ENCODE results near the gene PITX3. TPM values are rescaled to one million over a fixed set of nuclear protein-coding genes. Genes with fewer than 3 reads are reported as not detected.

Gene PITX3
- polyA plus RNA-seq, 1 of the 3 experiments (the other 2 are of a cell fraction) = not detected

DNA sequence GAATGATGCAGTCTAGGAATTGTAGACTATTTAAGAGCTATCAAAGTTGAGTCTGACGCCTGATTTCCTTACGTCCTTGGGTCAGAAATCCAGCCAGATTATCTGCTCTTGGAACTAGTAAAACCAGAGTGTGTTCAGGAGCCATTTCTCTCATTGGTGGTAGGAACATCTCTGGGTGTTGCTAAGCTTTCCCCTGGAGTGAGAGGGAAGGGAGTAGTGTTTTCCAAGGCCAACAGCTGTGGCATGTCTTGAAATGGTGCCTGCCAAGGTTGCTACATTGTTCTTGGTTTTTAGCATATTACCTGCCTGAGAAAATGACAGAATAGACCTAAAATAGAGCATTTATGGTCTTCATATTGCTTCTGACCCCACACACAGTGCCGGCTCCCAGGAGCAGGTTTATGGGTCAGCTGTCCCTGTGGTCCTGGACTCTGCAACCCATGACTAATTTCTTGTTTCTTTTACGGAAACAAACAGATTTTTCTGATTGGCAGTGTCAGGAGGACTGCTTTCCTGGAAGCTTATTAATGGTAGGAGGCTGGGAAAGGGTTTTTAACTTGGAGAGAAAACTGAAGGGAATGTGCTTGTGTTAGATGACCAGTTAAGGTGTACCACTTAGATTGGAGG is 21.5 kb upstream of the PITX3 start:
- H3K27me3 ChIP-seq (ENCODE audit: insufficient read depth) = no peaks in the 10 kb centered on the region
- H3K9me2 ChIP-seq = no peaks in the 10 kb centered on the region
- H3K36me3 ChIP-seq (replicated peaks in 1 of 2; ENCODE audit: control insufficient read depth in 1 of 2, insufficient read depth in 2 of 2, low read length in 1 of 2) = peaks cover 22 to 32% of the 10 kb centered on the region in 2 experiments
- H3K4me3 ChIP-seq (ENCODE audit: low read depth in 2 of 2, low read length in 1 of 2) = no peak overlapping the region
- H3K4me2 ChIP-seq = no peak overlapping the region
- H3K27ac ChIP-seq (ENCODE audit: low read depth in 2 of 2, low read length in 1 of 2) = no peak overlapping the region
- CTCF ChIA-PET = no interaction called here
- peaks cover 0 to 5% of the 10 kb centered on the region in 2 experiments; a peak in 2 of 4 replicates for H3K4me1 ChIP-seq (ENCODE audit: control insufficient read depth in 1 of 2, insufficient read depth in 2 of 2, low read depth in 1 of 2, low read length in 1 of 2)
- POLR2A ChIA-PET = no interaction called here
- H3K9ac ChIP-seq = no peak overlapping the region
- H4K20me1 ChIP-seq (ENCODE audit: insufficient read depth) = peaks cover 26% of the 10 kb centered on the region
- no peak for DNase-seq
- WGBS (ENCODE audit: low lambda C conversion rate) = 95% methylated on average over 4 of the region's 4 CpGs
- H2AFZ ChIP-seq (ENCODE audit: low read depth) = no peak overlapping the region
- peaks cover 20% of the 10 kb centered on the region for H3F3A ChIP-seq (replicated peaks; ENCODE audit: insufficient read depth)
- H3K9me3 ChIP-seq = no peaks in the 10 kb centered on the region
- H3K79me2 ChIP-seq (ENCODE audit: insufficient read depth) = peaks cover 57% of the 10 kb centered on the region
- TF ChIP-seq MEF2A (IDR thresholded peaks at IDR 0.05; ENCODE audit: borderline replicate concordance, low read depth) (no peak), RCOR1 (IDR thresholded peaks at IDR 0.05; ENCODE audit: low read length) (no peak), CHD2 (IDR thresholded peaks at IDR 0.05; ENCODE audit: low read length, partially characterized antibody) (no peak), SIN3A (IDR thresholded peaks at IDR 0.05; ENCODE audit: borderline replicate concordance, low read depth, low read length) (no peak), RFX5 (IDR thresholded peaks at IDR 0.05; ENCODE audit: low read length) (no peak), NRF1 (IDR thresholded peaks at IDR 0.05; ENCODE audit: low read depth, low read length) (no peak), FOXM1 (IDR thresholded peaks at IDR 0.05; ENCODE audit: low read depth) (no peak), YY1 (IDR thresholded peaks at IDR 0.05; ENCODE audit: low read depth) (no peak), ELF1 (IDR thresholded peaks at IDR 0.05) (no peak), TEAD4 (IDR thresholded peaks at IDR 0.05; ENCODE audit: borderline replicate concordance, insufficient read depth) (no peak), FOSL2 (IDR thresholded peaks at IDR 0.05; ENCODE audit: borderline replicate concordance, low read depth) (no peak), TCF12 (IDR thresholded peaks at IDR 0.05) (no peak), GABPA (IDR thresholded peaks at IDR 0.05; ENCODE audit: low read depth) (no peak), JUND (IDR thresholded peaks at IDR 0.05) (no peak)
- TF ChIP-seq, protein P1, sequence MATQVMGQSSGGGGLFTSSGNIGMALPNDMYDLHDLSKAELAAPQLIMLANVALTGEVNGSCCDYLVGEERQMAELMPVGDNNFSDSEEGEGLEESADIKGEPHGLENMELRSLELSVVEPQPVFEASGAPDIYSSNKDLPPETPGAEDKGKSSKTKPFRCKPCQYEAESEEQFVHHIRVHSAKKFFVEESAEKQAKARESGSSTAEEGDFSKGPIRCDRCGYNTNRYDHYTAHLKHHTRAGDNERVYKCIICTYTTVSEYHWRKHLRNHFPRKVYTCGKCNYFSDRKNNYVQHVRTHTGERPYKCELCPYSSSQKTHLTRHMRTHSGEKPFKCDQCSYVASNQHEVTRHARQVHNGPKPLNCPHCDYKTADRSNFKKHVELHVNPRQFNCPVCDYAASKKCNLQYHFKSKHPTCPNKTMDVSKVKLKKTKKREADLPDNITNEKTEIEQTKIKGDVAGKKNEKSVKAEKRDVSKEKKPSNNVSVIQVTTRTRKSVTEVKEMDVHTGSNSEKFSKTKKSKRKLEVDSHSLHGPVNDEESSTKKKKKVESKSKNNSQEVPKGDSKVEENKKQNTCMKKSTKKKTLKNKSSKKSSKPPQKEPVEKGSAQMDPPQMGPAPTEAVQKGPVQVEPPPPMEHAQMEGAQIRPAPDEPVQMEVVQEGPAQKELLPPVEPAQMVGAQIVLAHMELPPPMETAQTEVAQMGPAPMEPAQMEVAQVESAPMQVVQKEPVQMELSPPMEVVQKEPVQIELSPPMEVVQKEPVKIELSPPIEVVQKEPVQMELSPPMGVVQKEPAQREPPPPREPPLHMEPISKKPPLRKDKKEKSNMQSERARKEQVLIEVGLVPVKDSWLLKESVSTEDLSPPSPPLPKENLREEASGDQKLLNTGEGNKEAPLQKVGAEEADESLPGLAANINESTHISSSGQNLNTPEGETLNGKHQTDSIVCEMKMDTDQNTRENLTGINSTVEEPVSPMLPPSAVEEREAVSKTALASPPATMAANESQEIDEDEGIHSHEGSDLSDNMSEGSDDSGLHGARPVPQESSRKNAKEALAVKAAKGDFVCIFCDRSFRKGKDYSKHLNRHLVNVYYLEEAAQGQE (IDR thresholded peaks at IDR 0.05; ENCODE audit: low read depth, low read length) = no peak
- TF ChIP-seq, protein P2, sequence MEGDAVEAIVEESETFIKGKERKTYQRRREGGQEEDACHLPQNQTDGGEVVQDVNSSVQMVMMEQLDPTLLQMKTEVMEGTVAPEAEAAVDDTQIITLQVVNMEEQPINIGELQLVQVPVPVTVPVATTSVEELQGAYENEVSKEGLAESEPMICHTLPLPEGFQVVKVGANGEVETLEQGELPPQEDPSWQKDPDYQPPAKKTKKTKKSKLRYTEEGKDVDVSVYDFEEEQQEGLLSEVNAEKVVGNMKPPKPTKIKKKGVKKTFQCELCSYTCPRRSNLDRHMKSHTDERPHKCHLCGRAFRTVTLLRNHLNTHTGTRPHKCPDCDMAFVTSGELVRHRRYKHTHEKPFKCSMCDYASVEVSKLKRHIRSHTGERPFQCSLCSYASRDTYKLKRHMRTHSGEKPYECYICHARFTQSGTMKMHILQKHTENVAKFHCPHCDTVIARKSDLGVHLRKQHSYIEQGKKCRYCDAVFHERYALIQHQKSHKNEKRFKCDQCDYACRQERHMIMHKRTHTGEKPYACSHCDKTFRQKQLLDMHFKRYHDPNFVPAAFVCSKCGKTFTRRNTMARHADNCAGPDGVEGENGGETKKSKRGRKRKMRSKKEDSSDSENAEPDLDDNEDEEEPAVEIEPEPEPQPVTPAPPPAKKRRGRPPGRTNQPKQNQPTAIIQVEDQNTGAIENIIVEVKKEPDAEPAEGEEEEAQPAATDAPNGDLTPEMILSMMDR (IDR thresholded peaks at IDR 0.05) = no peak
- TF ChIP-seq, protein P3, sequence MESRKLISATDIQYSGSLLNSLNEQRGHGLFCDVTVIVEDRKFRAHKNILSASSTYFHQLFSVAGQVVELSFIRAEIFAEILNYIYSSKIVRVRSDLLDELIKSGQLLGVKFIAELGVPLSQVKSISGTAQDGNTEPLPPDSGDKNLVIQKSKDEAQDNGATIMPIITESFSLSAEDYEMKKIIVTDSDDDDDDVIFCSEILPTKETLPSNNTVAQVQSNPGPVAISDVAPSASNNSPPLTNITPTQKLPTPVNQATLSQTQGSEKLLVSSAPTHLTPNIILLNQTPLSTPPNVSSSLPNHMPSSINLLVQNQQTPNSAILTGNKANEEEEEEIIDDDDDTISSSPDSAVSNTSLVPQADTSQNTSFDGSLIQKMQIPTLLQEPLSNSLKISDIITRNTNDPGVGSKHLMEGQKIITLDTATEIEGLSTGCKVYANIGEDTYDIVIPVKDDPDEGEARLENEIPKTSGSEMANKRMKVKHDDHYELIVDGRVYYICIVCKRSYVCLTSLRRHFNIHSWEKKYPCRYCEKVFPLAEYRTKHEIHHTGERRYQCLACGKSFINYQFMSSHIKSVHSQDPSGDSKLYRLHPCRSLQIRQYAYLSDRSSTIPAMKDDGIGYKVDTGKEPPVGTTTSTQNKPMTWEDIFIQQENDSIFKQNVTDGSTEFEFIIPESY (IDR thresholded peaks at IDR 0.05; ENCODE audit: borderline replicate concordance, low read depth) = no peak

Measured in SK-N-SH (cell line).